CD14-positive monocyte (primary cell): Measurements from ENCODE around the gene ZNF747. TPM values are rescaled to one million over a fixed set of nuclear protein-coding genes. Genes with fewer than 3 reads are reported as not detected.
A peak's percentile ranks its signal among the peaks of the same experiment; 100 is the strongest.
"Not testable (repeated sequence)": the region's sequence is repeated elsewhere in the genome, so short reads cannot be mapped to it uniquely, and the experiment has no call there.

Source experiments
- DNase-seq, 3 donors: peaks; one replicate each; pipeline ENCODE4 v3.0.0-alpha.2; 2011 to 2022
- H2AFZ ChIP-seq: 2 replicates; pipeline ENCODE4 v1.6.0; 2012; ENCODE audit warnings: mild to moderate bottlenecking, low read depth, low read length, inconsistent platforms; ENCODE audit not compliant: insufficient read depth, poor library complexity, severe bottlenecking
- H3K27ac ChIP-seq, 2 donors: 1 replicate in 1 of 2; 2 replicates in 1 of 2; pipeline ENCODE4 v1.5.1; 2012 to 2013; ENCODE audit warnings: low read length in 2 of 2, control low read depth in 1 of 2, inconsistent platforms in 1 of 2, low read depth in 1 of 2, mild to moderate bottlenecking in 1 of 2
- H3K27me3 ChIP-seq, 2 donors: one replicate each; pipeline versions ENCODE4 v1.6.0 to v1.6.1; 2011 to 2013; ENCODE audit warnings: low read length in 2 of 2; ENCODE audit not compliant: control insufficient read depth in 2 of 2, insufficient read depth in 2 of 2
- H3K36me3 ChIP-seq, 2 donors: replicated peaks in 1 of 2; 1 replicate in 1 of 2; 2 replicates in 1 of 2; pipeline versions ENCODE4 v1.5.1 to v1.6.1; 2012 to 2013; ENCODE audit warnings: low read length in 2 of 2, control low read depth in 1 of 2, inconsistent platforms in 1 of 2, mild to moderate bottlenecking in 1 of 2; ENCODE audit not compliant: insufficient read depth in 2 of 2, control insufficient read depth in 1 of 2
- H3K4me1 ChIP-seq, 2 donors: 1 replicate in 1 of 2; 2 replicates in 1 of 2; pipeline versions ENCODE4 v1.5.1 to v1.6.1; 2012 to 2013; ENCODE audit warnings: low read length in 2 of 2, control low read depth in 1 of 2, inconsistent platforms in 1 of 2, mild to moderate bottlenecking in 1 of 2, moderate library complexity in 1 of 2; ENCODE audit not compliant: insufficient read depth in 2 of 2, control insufficient read depth in 1 of 2
- H3K4me2 ChIP-seq: replicated peaks from 2 replicates; pipeline ENCODE3; 2012; ENCODE audit warnings: low read length, moderate library complexity, mild to moderate bottlenecking; ENCODE audit not compliant: poor library complexity, severe bottlenecking; ENCODE audit errors: extremely low read depth
- H3K4me3 ChIP-seq, 3 experiments: fragments of 200-600 bp in 1 of 3; sonication (generic) in 1 of 3; replicated peaks in 1 of 3; 1 replicate in 2 of 3; 2 replicates in 1 of 3; pipeline ENCODE4 v1.5.1; 2011 to 2013; ENCODE audit warnings: low read length in 3 of 3, mild to moderate bottlenecking in 3 of 3, control low read depth in 2 of 3, low read depth in 2 of 3, inconsistent platforms in 1 of 3, moderate library complexity in 1 of 3
- H3K79me2 ChIP-seq: 2 replicates; pipeline ENCODE4 v1.6.0; 2012; ENCODE audit warnings: mild to moderate bottlenecking, control low read depth, inconsistent platforms, low read length, moderate library complexity; ENCODE audit not compliant: insufficient read depth
- H3K9ac ChIP-seq: 2 replicates; pipeline ENCODE4 v1.6.0; 2017; ENCODE audit warnings: low read length, mild to moderate bottlenecking; ENCODE audit not compliant: insufficient read depth, poor library complexity, severe bottlenecking
- H3K9me3 ChIP-seq, 2 donors: replicated peaks in 1 of 2; 1 replicate in 1 of 2; 2 replicates in 1 of 2; pipeline versions ENCODE4 v1.5.1 to v1.6.1; 2012 to 2013; ENCODE audit warnings: low read length in 2 of 2, control low read depth in 1 of 2; ENCODE audit not compliant: control insufficient read depth in 1 of 2, insufficient read depth in 1 of 2
- H4K20me1 ChIP-seq: 2 replicates; pipeline ENCODE4 v1.6.0; 2012; ENCODE audit warnings: mild to moderate bottlenecking, low read length, control low read depth, moderate library complexity; ENCODE audit not compliant: insufficient read depth
- H3K27ac Mint-ChIP-seq, 7 donors: one replicate each; pipeline ENCODE4 v1.8.0; 2020; ENCODE audit warnings: mild to moderate bottlenecking in 7 of 7, mixed read lengths in 7 of 7, moderate library complexity in 6 of 7, inconsistent platforms in 2 of 7
- H3K27me3 Mint-ChIP-seq, 3 donors: one replicate each; pipeline ENCODE4 v1.8.0; 2021 to 2022; ENCODE audit warnings: low read depth in 3 of 3, mild to moderate bottlenecking in 3 of 3, mixed read lengths in 3 of 3, moderate library complexity in 3 of 3, inconsistent platforms in 1 of 3
- H3K36me3 Mint-ChIP-seq, 2 donors: one replicate each; pipeline ENCODE4 v1.8.0; 2020; ENCODE audit warnings: mixed read lengths in 2 of 2, inconsistent platforms in 1 of 2, mild to moderate bottlenecking in 1 of 2
- H3K4me1 Mint-ChIP-seq: one replicate; pipeline ENCODE4 v1.8.0; 2020; ENCODE audit warnings: mild to moderate bottlenecking, mixed read lengths
- H3K4me3 Mint-ChIP-seq, 2 donors: one replicate each; pipeline ENCODE4 v1.8.0; 2020; ENCODE audit warnings: mild to moderate bottlenecking in 2 of 2, mixed read lengths in 2 of 2, moderate library complexity in 1 of 2
- H3K9me3 Mint-ChIP-seq, 7 donors: one replicate each; pipeline ENCODE4 v1.8.0; 2020 to 2022; ENCODE audit warnings: mixed read lengths in 7 of 7, mild to moderate bottlenecking in 6 of 7, moderate library complexity in 6 of 7, inconsistent platforms in 2 of 7
- CTCF ChIP-seq: fragments of 200-600 bp; IDR thresholded peaks from one replicate; pipeline ENCODE4 v1.8.0; 2022; ENCODE audit warnings: antibody characterized with exemption, mild to moderate bottlenecking
- WGBS: methylation state at CpG from one replicate; pipeline ENCODE4 v1.1.5; 2013; ENCODE audit warnings: missing lambda C conversion rate; ENCODE audit not compliant: insufficient coverage; 5-methylcytosine and 5-hydroxymethylcytosine counted together
- intact Hi-C, 2 donors: fragments of 100-400 bp; cut with micrococcal nuclease; formaldehyde crosslinking; loops; one replicate each; pipeline versions ENCODE4 v1.15.0 to v1.15.1; 2023
- polyA plus RNA-seq, 3 donors: library from polyadenylated mRNA; depleted of rRNA in 1 of 3; unstranded in 2 of 3; stranded (reverse) in 1 of 3; fragments of 300-500 nt in 2 of 3; fragments of >200 nt in 1 of 3; fragmentation: Illumina TruSeq in 2 of 3; gene quantifications; 1 replicate in 2 of 3; 2 replicates in 1 of 3; pipeline ENCODE4 v1.2.3, GENCODE V29; 2012 to 2021

ZNF747 gene
- polyA plus RNA-seq, 3 donors, result 4.1 to 6.6 (median 4.4) TPM

GRCh38 chr16:30523768-30524574 is 10.7 kb downstream of the ZNF747 start:
- no peaks in the 10 kb centered on the region for H3K79me2 ChIP-seq
- Mint-ChIP-seq H3K36me3 (peaks cover 32 to 39% of the 10 kb centered on the region in 2 donors), H3K9me3 (peaks cover 0 to 2% (median 0%) of the 10 kb centered on the region in 7 donors), H3K27ac (peak overlapping the region in 2 of 7 donors; percentile 50 to 80), H3K4me1 (peaks cover 22% of the 10 kb centered on the region), H3K27me3 (peaks cover 0 to 4% (median 0%) of the 10 kb centered on the region in 3 donors), H3K4me3 (no peak overlapping the region)
- H3K27ac ChIP-seq, result no peak overlapping the region
- H4K20me1 ChIP-seq, result peaks cover 45% of the 10 kb centered on the region
- no peak for DNase-seq
- WGBS, result 77% methylated on average over 17 of the region's 26 CpGs
- no peak overlapping the region for H3K4me3 ChIP-seq
- no peak overlapping the region for H2AFZ ChIP-seq
- no peak overlapping the region for H3K9ac ChIP-seq
- H3K9me3 ChIP-seq, result no peaks in the 10 kb centered on the region
- intact Hi-C loops, result no loop called here
- peaks cover 24 to 33% of the 10 kb centered on the region in 2 donors for H3K4me1 ChIP-seq
- H3K4me2 ChIP-seq, result no peak overlapping the region
- no peaks in the 10 kb centered on the region for H3K27me3 ChIP-seq
- peaks cover 29 to 38% of the 10 kb centered on the region in 2 donors for H3K36me3 ChIP-seq
- TF ChIP-seq CTCF, result no peak

GRCh38 chr16:30522702-30523463 is 11.8 kb downstream of the ZNF747 start:
- H3K79me2 ChIP-seq, H3K27me3 ChIP-seq, DNase-seq, H3K9me3 Mint-ChIP-seq, H3K4me3 Mint-ChIP-seq, H3K27ac ChIP-seq, H3K27me3 Mint-ChIP-seq, H3K9ac ChIP-seq, H3K9me3 ChIP-seq, H3K4me3 ChIP-seq, intact Hi-C loops, H2AFZ ChIP-seq, H3K4me2 ChIP-seq: not testable (repeated sequence)
- H4K20me1 ChIP-seq, result peaks cover 56% of the 10 kb centered on the region
- peaks cover 39 to 49% of the 10 kb centered on the region in 2 donors for H3K36me3 ChIP-seq
- peaks cover 13 to 22% of the 10 kb centered on the region in 2 donors for H3K4me1 ChIP-seq
- Mint-ChIP-seq H3K4me1 (peaks cover 11% of the 10 kb centered on the region), H3K36me3 (peaks cover 42 to 50% of the 10 kb centered on the region in 2 donors), H3K27ac (peak overlapping the region in 1 of 7 donors; percentile 80)
- 88% methylated on average over 6 of the region's 12 CpGs for WGBS
